ACC112 (cell line): Measurements from ENCODE around the gene ITGB6.

Experiments
- H2AFZ ChIP-seq: fragments of 200-600 bp; sonication (generic); one replicate; pipeline ENCODE4 v1.6.0; 2017; ENCODE audit warnings: antibody characterized with exemption, low read length; ENCODE audit not compliant: unreplicated experiment
- H3K27ac ChIP-seq: fragments of 200-600 bp; sonication (generic); 2 replicates; pipeline ENCODE4 v1.5.1; 2014; ENCODE audit warnings: low read depth, mild to moderate bottlenecking, antibody characterized with exemption, low read length, moderate library complexity
- H3K27me3 ChIP-seq: fragments of 200-600 bp; sonication (generic); 2 replicates; pipeline ENCODE4 v1.6.1; 2014; ENCODE audit warnings: mild to moderate bottlenecking, antibody characterized with exemption, low read length, moderate library complexity, mixed read lengths; ENCODE audit not compliant: insufficient read depth
- H3K36me3 ChIP-seq: fragments of 200-600 bp; sonication (generic); 2 replicates; pipeline ENCODE4 v1.6.1; 2016; ENCODE audit warnings: mild to moderate bottlenecking, antibody characterized with exemption, low read length, moderate library complexity, mixed read lengths; ENCODE audit not compliant: insufficient read depth
- H3K4me1 ChIP-seq: fragments of 200-600 bp; sonication (generic); one replicate; pipeline ENCODE4 v1.6.1; 2016; ENCODE audit warnings: low read length, mixed read lengths; ENCODE audit not compliant: insufficient read depth, unreplicated experiment, control insufficient read depth
- H3K4me3 ChIP-seq: fragments of 200-600 bp; sonication (generic); 2 replicates; pipeline ENCODE4 v1.5.1; 2014; ENCODE audit warnings: mild to moderate bottlenecking, low read depth, low read length
- H3K79me2 ChIP-seq: fragments of 200-600 bp; sonication (generic); one replicate; pipeline ENCODE4 v1.6.0; 2016; ENCODE audit warnings: low read length; ENCODE audit not compliant: control insufficient read depth, unreplicated experiment, insufficient read depth

Gene ITGB6, protein sequence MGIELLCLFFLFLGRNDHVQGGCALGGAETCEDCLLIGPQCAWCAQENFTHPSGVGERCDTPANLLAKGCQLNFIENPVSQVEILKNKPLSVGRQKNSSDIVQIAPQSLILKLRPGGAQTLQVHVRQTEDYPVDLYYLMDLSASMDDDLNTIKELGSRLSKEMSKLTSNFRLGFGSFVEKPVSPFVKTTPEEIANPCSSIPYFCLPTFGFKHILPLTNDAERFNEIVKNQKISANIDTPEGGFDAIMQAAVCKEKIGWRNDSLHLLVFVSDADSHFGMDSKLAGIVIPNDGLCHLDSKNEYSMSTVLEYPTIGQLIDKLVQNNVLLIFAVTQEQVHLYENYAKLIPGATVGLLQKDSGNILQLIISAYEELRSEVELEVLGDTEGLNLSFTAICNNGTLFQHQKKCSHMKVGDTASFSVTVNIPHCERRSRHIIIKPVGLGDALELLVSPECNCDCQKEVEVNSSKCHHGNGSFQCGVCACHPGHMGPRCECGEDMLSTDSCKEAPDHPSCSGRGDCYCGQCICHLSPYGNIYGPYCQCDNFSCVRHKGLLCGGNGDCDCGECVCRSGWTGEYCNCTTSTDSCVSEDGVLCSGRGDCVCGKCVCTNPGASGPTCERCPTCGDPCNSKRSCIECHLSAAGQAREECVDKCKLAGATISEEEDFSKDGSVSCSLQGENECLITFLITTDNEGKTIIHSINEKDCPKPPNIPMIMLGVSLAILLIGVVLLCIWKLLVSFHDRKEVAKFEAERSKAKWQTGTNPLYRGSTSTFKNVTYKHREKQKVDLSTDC

DNA sequence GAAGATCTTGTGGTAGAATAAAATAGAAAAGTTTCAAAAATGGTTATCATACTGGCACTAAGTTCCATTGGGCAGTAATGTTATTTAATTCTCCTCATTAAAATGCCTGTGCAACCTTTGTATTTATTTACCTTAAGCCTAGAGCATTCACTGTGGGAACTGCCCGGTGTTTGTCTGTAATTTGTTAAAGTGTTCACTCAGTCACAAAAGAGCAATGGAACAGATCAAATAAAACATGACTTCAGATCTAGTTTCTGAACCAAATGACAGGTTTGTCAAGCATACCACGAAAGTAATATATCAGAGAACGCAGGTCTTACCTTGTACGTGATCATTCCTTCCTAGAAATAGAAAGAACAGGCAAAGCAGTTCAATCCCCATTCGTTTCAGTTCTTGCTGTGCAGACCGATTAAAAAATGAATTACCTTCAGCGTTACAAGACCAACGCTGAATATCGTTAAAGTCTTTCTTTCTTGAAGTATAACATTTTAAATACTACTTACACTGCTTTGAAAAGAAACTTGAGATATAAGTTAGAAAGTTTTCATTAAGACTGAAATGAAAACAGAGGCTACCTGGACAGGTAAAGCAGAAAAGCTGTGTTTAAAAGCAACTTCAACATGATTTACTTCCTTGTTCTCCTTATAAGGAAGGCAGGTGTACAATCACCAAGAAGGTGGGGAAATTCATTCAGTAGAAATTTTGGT lies at the start of gene ITGB6:
ITGB6 (minus strand) TSS at position 590 of the 707 bp plus-strand sequence; CDS start at position 381, 209 bp downstream.
- Histone ChIP-seq H3K27ac (no peak within 1 kb of the TSS), H3K36me3 (no peaks in the 10 kb centered on the region), H3K79me2 (no peaks in the 10 kb centered on the region), H3K27me3 (no peaks in the 10 kb centered on the region), H3K4me3 (no peak within 1 kb of the TSS), H3K4me1 (peaks cover 7% of the 10 kb centered on the region), H2AFZ (peak within 1 kb of the TSS; percentile 4)

DNA sequence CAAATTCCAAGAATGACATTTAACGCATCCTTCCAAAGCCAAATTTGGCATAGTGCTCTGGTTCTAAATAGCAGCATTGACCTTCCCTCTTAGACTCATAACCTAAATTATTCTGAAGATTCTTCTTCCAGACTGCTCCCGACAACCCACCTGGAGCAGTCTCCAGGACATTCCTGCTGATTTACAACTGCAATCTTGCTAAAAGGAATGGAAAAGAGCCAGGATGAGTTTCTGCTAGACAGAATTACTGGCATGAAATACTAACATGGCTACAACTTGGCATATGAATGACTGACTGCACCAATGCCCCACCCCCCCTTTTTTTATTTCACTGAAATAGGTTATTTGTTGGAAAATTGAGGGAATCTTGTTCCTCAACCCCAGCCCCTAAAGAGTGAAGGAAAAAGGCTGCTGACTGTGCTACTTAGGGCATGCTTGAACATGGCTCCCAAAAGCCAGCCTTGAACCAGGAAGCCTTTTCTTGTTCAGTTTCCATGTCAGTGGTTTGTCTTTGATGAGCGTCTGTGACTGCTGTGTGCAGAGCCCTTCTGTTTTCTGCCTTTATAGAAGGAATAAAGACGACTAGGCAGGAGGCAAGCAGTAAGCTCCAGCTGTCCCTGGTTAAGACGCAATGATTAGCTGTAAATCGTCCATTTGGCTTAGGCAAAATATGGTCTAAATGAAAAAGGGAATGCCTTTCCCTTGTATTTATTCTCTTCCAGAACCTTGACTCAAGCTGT lies 47.4 kb upstream of the ITGB6 start:
- no peaks in the 10 kb centered on the region for H3K79me2 ChIP-seq
- H3K27ac ChIP-seq, result no peak overlapping the region
- no peak overlapping the region for H2AFZ ChIP-seq

DNA sequence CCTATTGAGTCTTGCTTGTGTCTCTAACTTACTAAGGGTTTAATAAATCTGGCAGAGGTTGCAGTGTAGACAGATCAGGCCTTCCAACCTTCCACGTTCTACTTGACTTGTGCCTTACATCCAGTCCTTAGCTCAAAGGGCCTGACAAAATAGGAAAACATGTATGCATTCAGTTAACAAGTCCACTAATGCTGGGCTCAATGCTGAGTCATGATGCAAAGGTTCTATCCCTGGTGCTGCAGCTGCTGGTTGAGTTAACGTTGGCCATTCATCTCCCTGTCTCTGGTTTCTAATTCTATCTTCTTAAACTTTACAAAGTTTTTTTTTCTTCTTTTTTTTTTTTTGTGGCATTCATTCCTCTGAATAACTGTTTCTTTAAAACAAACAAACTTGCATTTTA lies 46.3 kb upstream of the ITGB6 start:
- Histone ChIP-seq H3K27ac (no peak overlapping the region), H3K4me1 (peaks cover 21% of the 10 kb centered on the region), H3K36me3 (no peaks in the 10 kb centered on the region), H2AFZ (no peak overlapping the region), H3K27me3 (no peaks in the 10 kb centered on the region), H3K4me3 (no peak overlapping the region), H3K79me2 (no peaks in the 10 kb centered on the region)

More for the DNA sequence above, 47.4 kb upstream of the ITGB6 start:
- Histone ChIP-seq H3K27me3 (no peaks in the 10 kb centered on the region), H3K4me3 (no peak overlapping the region), H3K4me1 (peaks cover 21% of the 10 kb centered on the region), H3K36me3 (no peaks in the 10 kb centered on the region)

DNA sequence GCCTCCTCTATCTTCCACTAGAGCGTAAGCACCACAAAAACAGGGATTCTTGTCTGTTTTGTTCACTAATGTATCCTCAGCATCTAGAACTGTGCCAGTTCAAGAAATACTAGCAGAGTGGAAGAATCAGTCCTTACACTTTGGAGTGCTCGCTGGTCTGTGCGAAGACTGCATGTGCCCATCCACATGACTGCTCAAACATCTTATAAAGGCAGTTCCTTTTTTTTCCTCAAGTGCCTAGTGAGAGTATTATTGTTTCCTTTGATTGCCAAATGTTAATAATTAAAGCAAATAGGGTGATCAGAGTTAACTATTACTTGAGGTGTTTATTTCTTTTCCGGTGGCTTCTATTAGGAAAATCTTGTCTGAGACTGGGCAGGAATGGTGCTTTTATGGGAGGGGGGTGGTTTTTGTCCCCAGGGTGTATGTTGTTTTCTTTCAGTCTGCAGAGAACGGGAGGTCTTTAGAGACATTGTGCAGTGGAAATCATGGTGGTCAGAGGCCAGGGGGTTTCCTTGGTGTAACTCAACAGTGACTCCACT lies 45.6 kb upstream of the ITGB6 start:
- Histone ChIP-seq H3K4me3 (no peak overlapping the region), H3K79me2 (no peaks in the 10 kb centered on the region), H2AFZ (no peak overlapping the region), H3K4me1 (peaks cover 25% of the 10 kb centered on the region), H3K27ac (no peak overlapping the region), H3K27me3 (no peaks in the 10 kb centered on the region), H3K36me3 (no peaks in the 10 kb centered on the region)

DNA sequence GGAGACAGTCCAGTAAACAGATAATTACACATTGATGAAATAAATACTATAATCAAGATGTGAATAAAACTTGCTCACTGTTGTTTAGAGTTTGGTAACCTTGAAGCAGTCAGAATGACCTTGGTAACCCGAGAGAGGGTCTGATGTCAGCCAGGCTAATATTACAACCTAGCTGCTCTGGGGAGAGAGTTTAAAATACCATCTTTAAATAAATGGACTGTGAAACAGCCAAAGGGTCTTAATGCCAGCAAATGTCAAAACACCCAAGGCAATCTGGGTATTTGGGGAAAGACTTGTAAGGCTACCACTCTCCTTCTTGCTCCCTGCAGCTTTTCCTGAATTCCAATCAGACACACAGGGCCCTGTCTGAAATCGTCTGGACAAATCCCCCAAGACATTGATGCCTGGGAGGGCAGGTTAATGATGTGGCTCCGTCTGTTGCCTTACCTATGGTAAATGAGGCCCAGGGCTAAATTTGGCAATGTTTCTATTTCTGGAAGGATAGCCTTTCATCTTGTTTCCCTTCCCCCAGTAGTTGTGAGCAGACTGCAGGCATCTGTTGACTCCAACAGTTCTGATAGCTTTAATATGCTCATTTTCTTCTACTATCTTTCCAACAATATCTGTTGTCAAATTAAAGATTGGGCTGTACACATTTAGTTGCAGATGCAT lies 43.0 kb upstream of the ITGB6 start:
- Histone ChIP-seq H3K79me2 (no peaks in the 10 kb centered on the region), H3K27ac (no peak overlapping the region), H3K36me3 (no peaks in the 10 kb centered on the region), H3K4me1 (peaks cover 25% of the 10 kb centered on the region), H3K4me3 (no peak overlapping the region), H3K27me3 (no peaks in the 10 kb centered on the region), H2AFZ (no peak overlapping the region)

DNA sequence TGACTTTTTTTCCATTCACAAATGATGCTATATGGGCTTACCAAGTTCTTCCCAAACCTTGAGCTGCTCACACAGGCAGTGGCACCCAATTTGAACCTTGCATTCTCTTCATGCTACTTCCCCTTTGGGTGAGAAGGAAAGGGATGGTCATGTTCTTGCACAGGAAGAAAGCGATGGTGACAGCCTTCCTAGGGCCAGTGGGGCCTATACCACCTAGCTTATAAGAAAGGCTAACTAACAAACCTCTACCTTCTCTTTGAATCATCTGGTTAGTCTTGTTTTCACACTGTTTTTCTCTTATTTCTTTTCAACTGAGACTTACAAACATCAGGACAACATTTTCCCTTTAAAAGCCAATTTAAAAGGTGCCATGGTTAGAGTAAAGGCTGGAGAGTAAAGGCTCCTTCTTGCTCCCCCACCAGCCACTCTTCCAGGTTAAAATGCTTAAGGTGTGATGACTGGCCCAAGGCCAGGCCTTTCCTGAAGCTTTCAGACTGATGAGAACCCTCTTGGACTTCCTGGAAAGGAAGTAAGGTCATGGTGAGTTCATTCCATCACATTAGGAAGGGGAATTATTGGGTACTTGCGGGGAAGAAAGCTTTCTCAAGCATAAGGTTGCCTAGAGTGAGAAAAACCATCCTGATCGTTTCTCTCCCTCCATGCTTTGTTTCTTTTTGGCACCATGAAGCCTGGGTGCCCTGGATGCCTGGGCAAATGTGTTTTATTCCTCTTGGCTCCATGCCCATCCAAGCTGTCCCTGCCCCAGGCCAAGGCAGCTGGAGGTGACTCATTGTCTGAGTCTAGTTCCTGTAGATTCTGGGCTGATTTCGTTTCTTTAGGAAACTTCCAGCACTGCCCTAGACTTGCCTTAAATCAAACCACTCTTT lies 41.4 kb upstream of the ITGB6 start:
- H2AFZ ChIP-seq, result peak overlapping the region; percentile 6
- H3K27me3 ChIP-seq, result no peaks in the 10 kb centered on the region

DNA sequence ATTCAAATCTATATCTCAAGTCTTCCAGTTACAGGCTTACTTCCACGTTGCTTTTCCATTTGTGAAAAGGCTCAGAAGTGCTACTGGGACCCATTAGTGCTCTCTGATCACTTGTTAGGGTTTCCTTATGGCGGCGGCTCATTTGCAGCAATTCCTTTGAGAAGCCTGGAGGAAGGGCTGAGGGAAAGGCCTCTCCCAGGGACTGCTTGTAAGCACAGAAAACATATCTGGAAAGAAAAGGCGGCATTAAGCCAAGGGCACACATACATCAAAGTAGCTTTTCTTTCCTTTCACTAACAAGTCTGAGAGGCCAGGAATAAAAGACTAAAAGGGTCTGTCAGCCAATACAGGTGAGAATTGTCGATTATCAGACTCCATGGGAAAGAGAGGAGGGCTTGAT lies 39.4 kb upstream of the ITGB6 start:
- no peaks in the 10 kb centered on the region for H3K79me2 ChIP-seq
- no peaks in the 10 kb centered on the region for H3K36me3 ChIP-seq
- no peaks in the 10 kb centered on the region for H3K27me3 ChIP-seq
- no peak overlapping the region for H3K27ac ChIP-seq
- H3K4me3 ChIP-seq, result no peak overlapping the region
- H2AFZ ChIP-seq, result no peak overlapping the region
- peaks cover 25% of the 10 kb centered on the region for H3K4me1 ChIP-seq

More for the DNA sequence above, 41.4 kb upstream of the ITGB6 start:
- Histone ChIP-seq H3K4me1 (peaks cover 25% of the 10 kb centered on the region), H3K36me3 (no peaks in the 10 kb centered on the region), H3K4me3 (no peak overlapping the region; the same call in 1 of the 2 replicates), H3K79me2 (no peaks in the 10 kb centered on the region), H3K27ac (peak overlapping the region; percentile 57)

DNA sequence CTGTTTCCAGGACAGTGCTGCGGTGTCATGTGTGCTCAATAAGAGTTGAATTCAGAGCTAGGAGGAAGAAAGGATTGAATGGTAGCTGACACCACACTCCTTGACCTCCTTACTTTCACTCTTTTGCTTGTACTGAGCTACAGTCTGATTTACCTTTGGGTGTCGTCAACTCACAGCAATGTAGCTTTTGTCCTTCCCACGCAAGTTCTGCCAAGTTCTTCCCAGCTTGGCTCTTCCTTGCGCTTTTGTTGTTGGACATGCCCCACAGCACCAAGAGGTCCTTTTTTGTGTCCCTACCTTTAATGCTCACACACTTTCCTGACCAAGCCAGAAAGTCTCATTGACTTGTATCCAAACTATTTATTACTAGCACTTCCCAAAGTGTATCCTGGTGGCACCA lies 38.3 kb upstream of the ITGB6 start:
- no peaks in the 10 kb centered on the region for H3K79me2 ChIP-seq
- H3K4me3 ChIP-seq, result no peak overlapping the region
- H3K27ac ChIP-seq, result no peak overlapping the region
- peaks cover 29% of the 10 kb centered on the region for H3K4me1 ChIP-seq
- H2AFZ ChIP-seq, result no peak overlapping the region
- H3K27me3 ChIP-seq, result no peaks in the 10 kb centered on the region
- H3K36me3 ChIP-seq, result no peaks in the 10 kb centered on the region

DNA sequence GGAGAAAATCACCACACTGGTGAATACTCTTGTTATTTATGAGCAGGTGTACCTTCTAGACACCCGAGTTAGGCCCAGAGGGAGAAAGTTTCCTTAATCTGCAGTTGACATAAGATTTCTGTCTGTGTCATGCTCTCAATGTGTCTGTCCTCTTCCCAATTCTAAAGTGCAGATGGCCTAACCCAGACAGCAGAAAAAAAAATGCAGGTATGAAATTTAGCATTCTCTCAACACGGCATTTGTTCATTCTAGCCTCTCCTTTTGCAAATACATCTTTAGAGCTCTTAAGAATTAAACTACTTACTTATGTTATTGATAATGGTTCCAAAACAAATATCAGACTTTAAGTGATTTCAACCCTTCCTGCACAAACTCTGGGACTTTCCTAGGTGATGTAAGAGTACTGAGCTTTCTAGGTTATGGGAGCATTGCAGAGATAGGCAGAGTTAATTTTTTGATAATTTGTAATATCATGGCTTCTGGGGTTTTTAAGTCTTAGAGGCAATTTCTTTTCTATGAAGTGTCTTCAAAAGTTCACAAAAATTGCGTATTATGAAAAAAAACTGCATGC lies 32.9 kb upstream of the ITGB6 start:
- H3K27ac ChIP-seq, result peak overlapping the region; percentile 17; the same call in 1 of the 2 replicates

More for the DNA sequence above, 32.9 kb upstream of the ITGB6 start:
- Histone ChIP-seq H2AFZ (no peak overlapping the region), H3K4me3 (no peak overlapping the region), H3K4me1 (peaks cover 41% of the 10 kb centered on the region), H3K36me3 (no peaks in the 10 kb centered on the region), H3K27me3 (no peaks in the 10 kb centered on the region), H3K79me2 (no peaks in the 10 kb centered on the region)
